OCI-LY1 (cell line): ENCODE measurements around the gene RAB3C.

Experiments
- CTCF ChIP-seq: fragments of 200-600 bp; sonication (generic), shearing (Covaris generic); IDR thresholded peaks from 2 replicates; pipeline ENCODE4 v1.5.1; 2017; ENCODE audit warnings: mild to moderate bottlenecking, antibody characterized with exemption, low read length, moderate library complexity, mixed read lengths
- EZH2 ChIP-seq: fragments of 200-600 bp; sonication (generic), shearing (Covaris generic); IDR thresholded peaks from 2 replicates; pipeline ENCODE4 v1.8.0; 2017; ENCODE audit warnings: borderline replicate concordance, mixed run types, mild to moderate bottlenecking, antibody characterized with exemption, low read length, moderate library complexity, mixed read lengths

- no peak for TF ChIP-seq CTCF
- TF ChIP-seq EZH2: no peak
These were observed 142.1 kb downstream of the RAB3C start for GRCh38 chr5:58724992-58725391.
